ENCODE results near the gene TEX14. TPM values are rescaled to one million over a fixed set of nuclear protein-coding genes. Genes with fewer than 3 reads are reported as not detected.
A peak's percentile ranks its signal among the peaks of the same experiment; 100 is the strongest.

TEX14 gene
- total RNA-seq, 1 donor from 2014 or later, result under 0.01 TPM

GRCh38 chr17:58525239-58525638, 166.6 kb downstream of the TEX14 start:
- peak in 1 of 2 donors; percentile 81 for DNase-seq (ENCODE audit: low read depth in 2 of 2)

GRCh38 chr17:58521680-58522079, 170.2 kb downstream of the TEX14 start:
- DNase-seq (ENCODE audit: low read depth in 2 of 2), result no peak

GRCh38 chr17:58520843-58521430, 170.9 kb downstream of the TEX14 start:
- DNase-seq (ENCODE audit: low read depth in 2 of 2), result peak in 1 of 2 donors; percentile 39

- peak; percentile 100 for DNase-seq (ENCODE audit: low read depth in 2 of 2)
Observed at GRCh38 chr17:58517928-58518609, 173.8 kb downstream of the TEX14 start.

- DNase-seq (ENCODE audit: low read depth in 2 of 2), result peak in 1 of 2 donors; percentile 13
Observed at GRCh38 chr17:58517378-58517927, 174.4 kb downstream of the TEX14 start.

- DNase-seq (ENCODE audit: low read depth in 2 of 2), result no peak
Observed at GRCh38 chr17:58516644-58517377, 175.0 kb downstream of the TEX14 start.

- no peak for DNase-seq (ENCODE audit: low read depth in 2 of 2)
Observed at GRCh38 chr17:58515286-58515685, 176.6 kb downstream of the TEX14 start.

GRCh38 chr17:58514770-58515157, 177.1 kb downstream of the TEX14 start:
- DNase-seq (ENCODE audit: low read depth in 2 of 2), result peak in 1 of 2 donors; percentile 20

GRCh38 chr17:58513965-58514769, 177.7 kb downstream of the TEX14 start, which contains the start of gene MTMR4:
TSS of gene MTMR4 (minus strand) at chr17:58514638. CDS start at chr17:58514407, 231 bp downstream.
- DNase-seq (ENCODE audit: low read depth in 2 of 2), result peak; percentile 72 to 85

- no peak for DNase-seq (ENCODE audit: low read depth in 2 of 2)
Observed at GRCh38 chr17:58513267-58513964, 178.4 kb downstream of the TEX14 start.

- no peak for DNase-seq (ENCODE audit: low read depth in 2 of 2)
Observed at GRCh38 chr17:58510075-58510474, 181.8 kb downstream of the TEX14 start.

GRCh38 chr17:58508341-58509067, 183.3 kb downstream of the TEX14 start:
- DNase-seq (ENCODE audit: low read depth in 2 of 2), result no peak

GRCh38 chr17:58507123-58507634, 184.7 kb downstream of the TEX14 start:
- DNase-seq (ENCODE audit: low read depth in 2 of 2), result no peak

Other genes with a start within 250 kb of the TEX14 start
- gene HSF5, start 203.6 kb downstream of the TEX14 start, total RNA-seq, result under 0.01 TPM in 1 of 2 replicates, not detected in the other
- gene MTMR4, start 177.4 kb downstream of the TEX14 start, total RNA-seq, result 22.2 and 29.0 TPM in 2 replicates
- gene RAD51C, start 557 bp upstream of the TEX14 start, total RNA-seq, result 12.2 and 14.7 TPM in 2 replicates
- 0.20 TPM in 1 of 2 replicates, not detected in the other for gene PPM1E, start 63.8 kb upstream of the TEX14 start, total RNA-seq